AG10803 (cell line): ENCODE measurements around the gene STARD10.
"Not testable (repeated sequence)": the region's sequence is repeated elsewhere in the genome, so short reads cannot be mapped to it uniquely, and the experiment has no call there.

Experiments
- DNase-seq: peaks from one replicate; pipeline ENCODE4 v3.0.0; 2010; ENCODE audit warnings: low read depth
- H3K4me3 ChIP-seq: 2 replicates; pipeline ENCODE4 v1.5.1; 2011; ENCODE audit warnings: mild to moderate bottlenecking, low read length, control low read depth
- TF ChIP-seq, protein P1 (sequence below): conservative IDR thresholded peaks from 2 replicates; pipeline ENCODE4 v1.5.1; 2011; ENCODE audit warnings: mild to moderate bottlenecking, low read length, control low read depth, inconsistent platforms

Gene STARD10

DNA sequence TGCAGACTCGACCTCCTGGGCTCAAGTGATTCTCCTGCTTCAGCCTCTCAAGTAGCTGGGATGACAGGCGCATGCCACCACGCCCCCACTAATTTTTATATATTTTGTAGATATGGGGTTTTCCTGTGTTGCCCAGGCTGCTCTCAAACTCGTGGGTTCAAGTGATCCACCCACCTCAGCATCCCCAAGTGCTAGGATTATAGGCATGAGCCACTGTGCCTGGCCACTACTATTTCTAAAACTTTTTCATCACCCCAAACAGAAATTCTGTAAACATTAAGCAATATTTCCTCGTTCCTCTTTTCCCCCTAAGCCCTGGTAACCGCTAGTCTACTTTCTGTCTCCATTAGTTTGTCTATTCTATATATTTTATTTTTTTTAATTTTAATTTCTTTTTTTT, 11.4 kb upstream of the STARD10 start:
- no peak overlapping the region for H3K4me3 ChIP-seq

DNA sequence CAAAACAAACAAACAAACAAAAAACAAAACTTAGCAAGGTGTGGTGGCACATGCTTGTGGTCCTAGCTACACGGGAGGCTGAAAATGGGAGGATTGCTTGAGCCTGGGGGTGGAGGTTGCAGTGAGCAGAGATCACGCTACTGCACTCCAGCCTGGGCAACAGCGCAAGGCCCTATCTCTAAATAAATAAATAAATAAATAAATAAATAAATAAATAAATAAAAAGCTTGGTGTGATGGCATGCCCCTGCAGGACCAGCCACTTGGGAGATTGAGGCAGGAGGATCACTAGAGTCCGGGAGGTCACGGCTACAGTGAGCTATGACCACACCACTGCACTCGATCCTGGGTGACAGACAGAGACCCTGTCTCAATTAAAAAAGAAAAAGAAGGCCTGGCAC, 9.0 kb upstream of the STARD10 start:
- DNase-seq, result no peak
- TF ChIP-seq, protein P1, sequence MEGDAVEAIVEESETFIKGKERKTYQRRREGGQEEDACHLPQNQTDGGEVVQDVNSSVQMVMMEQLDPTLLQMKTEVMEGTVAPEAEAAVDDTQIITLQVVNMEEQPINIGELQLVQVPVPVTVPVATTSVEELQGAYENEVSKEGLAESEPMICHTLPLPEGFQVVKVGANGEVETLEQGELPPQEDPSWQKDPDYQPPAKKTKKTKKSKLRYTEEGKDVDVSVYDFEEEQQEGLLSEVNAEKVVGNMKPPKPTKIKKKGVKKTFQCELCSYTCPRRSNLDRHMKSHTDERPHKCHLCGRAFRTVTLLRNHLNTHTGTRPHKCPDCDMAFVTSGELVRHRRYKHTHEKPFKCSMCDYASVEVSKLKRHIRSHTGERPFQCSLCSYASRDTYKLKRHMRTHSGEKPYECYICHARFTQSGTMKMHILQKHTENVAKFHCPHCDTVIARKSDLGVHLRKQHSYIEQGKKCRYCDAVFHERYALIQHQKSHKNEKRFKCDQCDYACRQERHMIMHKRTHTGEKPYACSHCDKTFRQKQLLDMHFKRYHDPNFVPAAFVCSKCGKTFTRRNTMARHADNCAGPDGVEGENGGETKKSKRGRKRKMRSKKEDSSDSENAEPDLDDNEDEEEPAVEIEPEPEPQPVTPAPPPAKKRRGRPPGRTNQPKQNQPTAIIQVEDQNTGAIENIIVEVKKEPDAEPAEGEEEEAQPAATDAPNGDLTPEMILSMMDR, result no peak
- H3K4me3 ChIP-seq, result no peak overlapping the region

More for the DNA sequence above, 11.4 kb upstream of the STARD10 start:
- DNase-seq, result no peak
- TF ChIP-seq, protein P1, result no peak

DNA sequence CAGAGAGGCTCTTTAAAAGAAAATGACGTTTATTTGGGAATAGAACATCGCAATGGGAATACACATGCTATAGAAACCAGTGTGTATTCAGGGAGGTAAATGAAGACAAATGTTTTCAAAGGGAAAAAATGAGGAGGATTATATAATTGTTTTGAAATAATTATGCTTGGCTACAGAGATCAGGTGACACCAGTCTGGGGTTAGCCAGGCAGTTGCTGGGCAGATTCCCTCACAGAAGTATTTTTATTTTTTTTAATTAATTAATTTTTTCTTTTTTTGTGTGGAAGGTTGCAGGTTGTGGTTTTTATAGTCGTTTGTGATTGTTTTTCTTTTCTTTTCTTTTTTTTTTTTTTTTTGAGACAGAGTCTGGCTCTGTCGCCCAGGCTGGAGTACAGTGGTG, 5.6 kb upstream of the STARD10 start:
- no peak overlapping the region for H3K4me3 ChIP-seq
- no peak for DNase-seq
- TF ChIP-seq, protein P1, result no peak

DNA sequence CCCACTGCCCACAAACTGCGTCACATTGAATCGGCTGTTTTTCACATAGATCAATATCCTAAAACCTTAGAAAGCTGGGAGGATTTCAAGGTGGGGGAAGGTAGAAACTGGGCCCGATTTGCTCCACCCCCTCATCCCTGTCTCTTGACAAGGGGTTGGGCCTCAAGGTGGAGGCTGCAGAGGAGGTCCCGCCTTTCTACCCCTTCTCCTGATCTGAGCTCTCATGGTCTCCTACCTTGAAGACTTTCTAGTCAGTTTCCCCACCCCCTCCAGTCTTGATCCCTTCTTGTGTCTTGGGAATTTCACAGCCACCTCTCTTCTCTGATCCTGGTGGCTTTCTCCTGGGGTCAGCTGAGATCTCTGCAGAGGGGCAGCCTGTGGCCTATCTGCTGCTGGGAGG, 4.5 kb upstream of the STARD10 start:
- TF ChIP-seq, protein P1, result no peak
- no peak for DNase-seq
- no peak overlapping the region for H3K4me3 ChIP-seq

DNA sequence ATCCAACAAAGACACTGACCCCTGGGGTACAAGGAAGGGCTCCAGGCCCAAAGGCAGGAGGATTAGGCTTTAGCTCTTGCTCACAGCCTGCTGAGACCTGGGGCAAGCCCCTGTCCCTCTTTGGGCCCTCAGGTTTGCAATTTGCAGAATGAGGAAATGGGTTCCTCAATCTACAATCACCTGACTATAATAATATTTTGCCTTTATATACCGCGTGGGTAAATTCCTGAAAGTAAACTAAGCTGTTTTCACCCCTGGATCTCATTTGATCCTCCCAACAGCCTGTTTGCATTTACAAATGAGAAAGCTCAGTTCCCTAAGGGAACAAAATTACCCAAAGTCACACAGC, 797 bp downstream of the STARD10 start:
- DNase-seq, result no peak

DNA sequence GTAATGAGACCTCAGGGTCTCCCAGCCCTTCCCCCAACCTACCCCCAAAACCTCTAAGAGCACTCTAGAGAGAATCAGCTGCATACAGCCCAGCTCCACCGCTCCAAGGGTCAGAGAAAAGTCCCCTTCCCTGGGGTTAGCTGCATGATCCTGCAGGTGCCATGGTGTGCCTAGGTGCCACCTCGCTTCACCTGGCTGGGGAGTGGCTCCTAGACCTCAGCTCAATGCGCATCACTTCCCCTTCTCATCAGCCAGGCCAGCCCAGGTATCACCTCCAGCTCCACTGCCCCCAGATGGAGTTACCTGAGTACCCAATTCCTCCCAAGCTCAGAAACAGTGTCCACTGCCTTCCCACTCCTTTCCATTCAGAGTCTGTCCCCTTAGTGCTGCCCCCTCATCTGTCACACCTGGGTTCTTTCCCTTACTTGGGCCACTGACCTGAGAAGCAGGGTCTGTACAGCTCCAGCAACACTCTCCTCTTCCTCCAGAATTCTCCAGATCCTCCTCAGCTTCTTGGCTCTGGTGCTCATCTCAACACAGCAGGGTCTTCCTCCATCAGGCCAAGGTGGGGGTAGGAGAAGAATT, 1.3 kb downstream of the STARD10 start:
- H3K4me3 ChIP-seq, result no peak overlapping the region
- TF ChIP-seq, protein P1, result no peak
- DNase-seq, result no peak

More for the DNA sequence above, 797 bp downstream of the STARD10 start:
- TF ChIP-seq, protein P1, result no peak
- peak overlapping the region; percentile 37; the same call in 1 of the 2 replicates for H3K4me3 ChIP-seq

DNA sequence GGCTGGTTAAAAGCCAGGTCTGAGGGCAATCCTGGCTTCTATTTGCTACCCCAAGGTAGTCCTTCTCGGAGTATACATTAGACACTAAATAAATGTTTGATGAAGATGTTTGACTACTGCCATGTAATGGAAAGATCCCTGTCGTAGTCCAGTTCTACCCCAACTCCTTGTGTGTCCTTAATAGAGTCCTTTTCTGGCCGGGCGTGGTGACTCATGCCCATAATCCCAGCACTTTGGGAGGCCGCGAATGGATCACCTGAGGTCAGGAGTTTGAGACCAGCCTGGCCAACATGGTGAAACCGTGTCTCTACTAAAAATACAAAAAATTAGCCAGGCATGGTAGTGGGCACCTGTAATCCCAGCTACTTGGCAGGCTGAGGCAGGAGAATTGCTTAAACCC, 2.6 kb downstream of the STARD10 start:
- DNase-seq, H3K4me3 ChIP-seq: not testable (repeated sequence)
